HEK293 (cell line): ENCODE data around the gene C6orf47.

Experiments
- CTCF ChIA-PET: fragments of 350-600 bp; formaldehyde crosslinking; extraction: SDS; loops from one replicate; lab custom pipeline; 2021; ENCODE audit warnings: antibody characterized with exemption; lab: Yijun Ruan, JAX
- POLR2A ChIA-PET: fragments of 300-600 bp; formaldehyde crosslinking; extraction: SDS; loops from one replicate; lab custom pipeline; 2020; ENCODE audit warnings: antibody characterized with exemption, inconsistent platforms; lab: Yijun Ruan, JAX
- H3K27ac ChIP-seq: fragments of 200-500 bp; sonication (Bioruptor generic); 2 replicates; pipeline ENCODE4 v1.5.1; 2014; ENCODE audit warnings: low read depth, low read length, control low read depth, inconsistent platforms; ENCODE audit errors: extremely low read depth
- H3K36me3 ChIP-seq, 2 experiments: fragments of 200-500 bp in 1 of 2; sonication (Bioruptor generic) in 1 of 2; 1 replicate in 1 of 2; 2 replicates in 1 of 2; pipeline ENCODE4 v1.5.1; 2014 to 2017; ENCODE audit warnings: inconsistent platforms in 2 of 2, low read length in 2 of 2; ENCODE audit not compliant: control insufficient read depth in 2 of 2, insufficient read depth in 1 of 2
- H3K4me1 ChIP-seq: fragments of 200-500 bp; sonication (Bioruptor generic); 2 replicates; pipeline ENCODE4 v1.5.1; 2014; ENCODE audit warnings: mild to moderate bottlenecking, low read length, inconsistent platforms; ENCODE audit not compliant: control insufficient read depth, insufficient read depth
- H3K4me3 ChIP-seq: 2 replicates; pipeline ENCODE4 v1.5.1; 2011; ENCODE audit warnings: low read depth, mild to moderate bottlenecking, control low read depth, low read length, moderate library complexity
- H3K9me3 ChIP-seq: fragments of 200-500 bp; sonication (Bioruptor generic); 2 replicates; pipeline ENCODE4 v1.5.1; 2014; ENCODE audit warnings: low read depth, low read length, inconsistent platforms; ENCODE audit not compliant: control insufficient read depth, insufficient read depth
- ATF2 ChIP-seq: fragments of 450-650 bp; formaldehyde crosslinking; IDR thresholded peaks from 2 replicates; pipeline ENCODE4 v1.5.1; 2016; ENCODE audit warnings: missing biosample characterization, missing genetic modification characterization, low read depth
- GLIS2 ChIP-seq: fragments of 450-650 bp; formaldehyde crosslinking; IDR thresholded peaks from 2 replicates; pipeline ENCODE4 v1.5.1; 2016; ENCODE audit warnings: missing biosample characterization, missing genetic modification characterization
- KLF8 ChIP-seq: fragments of 450-650 bp; formaldehyde crosslinking; IDR thresholded peaks from 2 replicates; pipeline ENCODE4 v1.5.1; 2016; ENCODE audit warnings: missing biosample characterization, missing genetic modification characterization
- MZF1 ChIP-seq: fragments of 450-650 bp; formaldehyde crosslinking; IDR thresholded peaks from 2 replicates; pipeline ENCODE4 v1.5.1; 2017; ENCODE audit warnings: missing biosample characterization, missing genetic modification characterization, borderline replicate concordance
- PRDM1 ChIP-seq: fragments of 450-650 bp; formaldehyde crosslinking; IDR thresholded peaks from 2 replicates; pipeline ENCODE4; 2016; ENCODE audit warnings: missing biosample characterization, missing genetic modification characterization
- PRDM2 ChIP-seq: fragments of 450-650 bp; formaldehyde crosslinking; IDR thresholded peaks from 2 replicates; pipeline ENCODE4 v1.5.1; 2016; ENCODE audit warnings: missing biosample characterization, missing genetic modification characterization, borderline replicate concordance
- SP3 ChIP-seq: fragments of 450-650 bp; formaldehyde crosslinking; IDR thresholded peaks from 2 replicates; pipeline ENCODE4 v1.5.1; 2016; ENCODE audit warnings: missing biosample characterization, missing genetic modification characterization
- ZBTB21 ChIP-seq: fragments of 450-650 bp; formaldehyde crosslinking; IDR thresholded peaks from 2 replicates; pipeline ENCODE4 v1.5.1; 2017; ENCODE audit warnings: missing biosample characterization, missing genetic modification characterization
- ZNF175 ChIP-seq: fragments of 450-650 bp; formaldehyde crosslinking; IDR thresholded peaks from 2 replicates; pipeline ENCODE4 v1.5.1; 2016; ENCODE audit warnings: missing biosample characterization, missing genetic modification characterization
- ZNF335 ChIP-seq: fragments of 450-650 bp; formaldehyde crosslinking; conservative IDR thresholded peaks from 2 replicates; pipeline ENCODE4 v1.5.1; 2016; ENCODE audit warnings: missing biosample characterization, missing genetic modification characterization
- ZNF341 ChIP-seq: fragments of 450-650 bp; formaldehyde crosslinking; IDR thresholded peaks from 2 replicates; pipeline ENCODE4; 2016; ENCODE audit warnings: low read depth, missing biosample characterization, missing genetic modification characterization
- ZNF433 ChIP-seq: fragments of 450-650 bp; formaldehyde crosslinking; IDR thresholded peaks from 2 replicates; pipeline ENCODE4 v1.5.1; 2016; ENCODE audit warnings: missing biosample characterization, missing genetic modification characterization, low read depth
- ZNF518A ChIP-seq: fragments of 450-650 bp; formaldehyde crosslinking; conservative IDR thresholded peaks from 2 replicates; pipeline ENCODE4 v1.5.1; 2016; ENCODE audit warnings: low read depth, missing biosample characterization, missing genetic modification characterization
- ZNF623 ChIP-seq: fragments of 450-650 bp; formaldehyde crosslinking; IDR thresholded peaks from 2 replicates; pipeline ENCODE4 v1.5.1; 2016; ENCODE audit warnings: missing biosample characterization, missing genetic modification characterization
- ZNF704 ChIP-seq: fragments of 450-650 bp; formaldehyde crosslinking; IDR thresholded peaks from 2 replicates; pipeline ENCODE4 v1.5.1; 2016; ENCODE audit warnings: missing biosample characterization, missing genetic modification characterization
- ZNF707 ChIP-seq: fragments of 450-650 bp; formaldehyde crosslinking; IDR thresholded peaks from 2 replicates; pipeline ENCODE4 v1.5.1; 2016; ENCODE audit warnings: missing biosample characterization, missing genetic modification characterization
- ZSCAN4 ChIP-seq: fragments of 450-650 bp; formaldehyde crosslinking; IDR thresholded peaks from 2 replicates; pipeline ENCODE4 v1.5.1; 2017; ENCODE audit warnings: missing biosample characterization, missing genetic modification characterization

C6orf47 gene

GRCh38 chr6:31631209-31631608 is 29.4 kb downstream of the C6orf47 start:
- TF ChIP-seq GLIS2, result peak; percentile 56
- no peak for TF ChIP-seq MZF1
- Histone ChIP-seq H3K4me1 (no peaks in the 10 kb centered on the region), H3K36me3 (peaks cover 68 to 100% of the 10 kb centered on the region in 2 experiments), H3K9me3 (no peaks in the 10 kb centered on the region), H3K4me3 (no peak overlapping the region), H3K27ac (no peak overlapping the region)
- ChIA-PET POLR2A (interaction anchor here (0.7 to 11.0 kb wide), 3 partner anchors 5 to 85 kb away, joined by 3 to 123 read pairs (median 4); partner anchors contain the start of genes ATP6V1G2 and GPANK1), CTCF (no interaction called here)

GRCh38 chr6:31630177-31630934 is 30.2 kb downstream of the C6orf47 start:
- no peak overlapping the region for H3K4me3 ChIP-seq
- no peaks in the 10 kb centered on the region for H3K9me3 ChIP-seq
- no peaks in the 10 kb centered on the region for H3K4me1 ChIP-seq
- ChIA-PET CTCF (interaction anchor here (0.7 to 0.8 kb wide), 2 partner anchors 23 to 79 kb away, joined by 3 to 5 read pairs; no protein-coding TSS in a partner anchor), POLR2A (interaction anchor here (0.6 to 9.7 kb wide), 4 partner anchors 6 to 107 kb away, joined by 3 to 123 read pairs (median 4); partner anchors contain the start of gene BAG6)
- H3K36me3 ChIP-seq, result peaks cover 72 to 100% of the 10 kb centered on the region in 2 experiments
- H3K27ac ChIP-seq, result no peak overlapping the region
- TF ChIP-seq ZNF707 (no peak), ZNF433 (tag by site-specific recombination) (no peak), PRDM1 (tag by site-specific recombination) (peak; percentile 89), ATF2 (tag by site-specific recombination) (no peak), ZNF623 (tag by site-specific recombination) (no peak), ZNF518A (tag by site-specific recombination) (no peak), ZNF341 (tag by site-specific recombination) (no peak), PRDM2 (tag by site-specific recombination) (no peak), SP3 (no peak), ZNF704 (tag by site-specific recombination) (no peak), ZBTB21 (tag by site-specific recombination) (no peak), ZSCAN4 (no peak), ZNF175 (tag by site-specific recombination) (no peak), ZNF335 (tag by site-specific recombination) (no peak), KLF8 (tag by site-specific recombination) (peak; percentile 52; the same call in 1 of the 2 replicates)
